ENCODE data around the gene TMEM141.
"Not testable (repeated sequence)": the region's sequence is repeated elsewhere in the genome, so short reads cannot be mapped to it uniquely, and the experiment has no call there.

The TMEM141 gene

GRCh38 chr9:136794281-136794999 lies 3.3 kb downstream of the TMEM141 start:
- DNase-seq (ENCODE audit: low read depth, low spot score), result no peak

GRCh38 chr9:136795000-136795348 lies 3.8 kb downstream of the TMEM141 start:
- no peak for DNase-seq (ENCODE audit: low read depth, low spot score)

- DNase-seq (ENCODE audit: low read depth, low spot score), result no peak
These were observed 5.2 kb downstream of the TMEM141 start, which contains the start of gene CCDC183 for GRCh38 chr9:136796238-136796774. CCDC183 (plus strand) TSS chr9:136796338; CDS start chr9:136796398, 60 bp downstream.

- peak; percentile 74 for DNase-seq (ENCODE audit: low read depth, low spot score)
These were observed 5.7 kb downstream of the TMEM141 start for GRCh38 chr9:136796775-136797347.

GRCh38 chr9:136798708-136799078 lies 7.5 kb downstream of the TMEM141 start:
- no peak for DNase-seq (ENCODE audit: low read depth, low spot score)

GRCh38 chr9:136799079-136799853 lies 8.1 kb downstream of the TMEM141 start:
- DNase-seq (ENCODE audit: low read depth, low spot score), result no peak

GRCh38 chr9:136799854-136800657 lies 8.9 kb downstream of the TMEM141 start:
- peak; percentile 86 for DNase-seq (ENCODE audit: low read depth, low spot score)

- DNase-seq (ENCODE audit: low read depth, low spot score), result no peak
These were observed 11.2 kb downstream of the TMEM141 start for GRCh38 chr9:136802321-136802720.

- DNase-seq (ENCODE audit: low read depth, low spot score), result not testable (repeated sequence)
These were observed 11.9 kb downstream of the TMEM141 start for GRCh38 chr9:136803009-136803550.

- DNase-seq (ENCODE audit: low read depth, low spot score), result no peak
These were observed 12.7 kb downstream of the TMEM141 start for GRCh38 chr9:136803551-136804508.

- no peak for DNase-seq (ENCODE audit: low read depth, low spot score)
These were observed 13.5 kb downstream of the TMEM141 start for GRCh38 chr9:136804509-136805206.

GRCh38 chr9:136805207-136805740 lies 14.1 kb downstream of the TMEM141 start:
- no peak for DNase-seq (ENCODE audit: low read depth, low spot score)

GRCh38 chr9:136806067-136806466 lies 14.9 kb downstream of the TMEM141 start:
- DNase-seq (ENCODE audit: low read depth, low spot score), result no peak

- no peak for DNase-seq (ENCODE audit: low read depth, low spot score)
These were observed 15.6 kb downstream of the TMEM141 start for GRCh38 chr9:136806631-136807201.

- peak; percentile 84 for DNase-seq (ENCODE audit: low read depth, low spot score)
These were observed 16.3 kb downstream of the TMEM141 start, which contains the start of gene RABL6 for GRCh38 chr9:136807281-136808074. RABL6 (plus strand) TSS chr9:136807948; CDS start chr9:136808197, 249 bp downstream.

- DNase-seq (ENCODE audit: low read depth, low spot score), result peak; percentile 40
These were observed 17.1 kb downstream of the TMEM141 start for GRCh38 chr9:136808075-136808805.

GRCh38 chr9:136808806-136809158 lies 17.6 kb downstream of the TMEM141 start:
- no peak for DNase-seq (ENCODE audit: low read depth, low spot score)
